DMS79 treated with DMSO at 0.1 percent for 48 hours (cell line): ENCODE data around the gene YKT6.
"Not testable (repeated sequence)": the region's sequence is repeated elsewhere in the genome, so short reads cannot be mapped to it uniquely, and the experiment has no call there.

Experiments
- DNase-seq: peaks from one replicate; lab custom pipeline; 2025; lab: John Stamatoyannopoulos, UW

The YKT6 gene

DNA sequence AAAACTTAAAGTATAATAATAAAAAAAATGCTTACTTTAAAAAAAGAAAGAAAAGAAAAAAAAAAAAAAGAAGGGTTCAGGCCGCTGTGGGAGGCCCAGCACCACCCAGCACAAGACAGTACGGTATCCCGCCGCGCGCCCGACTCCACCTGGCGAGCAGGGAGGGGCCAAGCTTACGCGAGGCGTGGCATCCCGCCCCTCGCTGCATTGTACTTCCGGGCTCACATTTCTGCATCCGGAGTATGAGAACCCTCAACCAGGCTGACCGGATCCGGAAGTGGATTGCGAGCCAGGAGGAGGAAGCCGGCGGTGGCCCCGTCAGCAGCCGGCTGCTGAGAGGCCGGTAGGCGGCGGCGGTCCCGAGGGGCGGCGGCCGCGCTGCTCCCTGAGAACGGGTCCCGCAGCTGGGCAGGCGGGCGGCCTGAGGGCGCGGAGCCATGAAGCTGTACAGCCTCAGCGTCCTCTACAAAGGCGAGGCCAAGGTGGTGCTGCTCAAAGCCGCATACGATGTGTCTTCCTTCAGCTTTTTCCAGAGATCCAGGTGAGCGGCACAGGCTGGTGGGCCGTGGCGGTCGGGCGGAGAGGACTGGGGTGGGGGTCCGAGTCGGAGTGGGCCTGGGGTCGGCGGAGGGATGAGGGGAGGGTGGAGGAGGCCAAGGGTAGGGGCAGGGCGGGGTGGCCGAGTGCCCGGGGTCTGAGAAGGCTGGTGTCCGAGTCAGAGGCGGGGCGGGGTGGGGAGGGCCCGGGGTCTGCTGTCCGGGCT, at the start of gene YKT6:
Gene YKT6 (plus strand): TSS at position 280 of the 763 bp plus-strand sequence. CDS start 158 bp downstream, at position 438.
- peak; percentile 99 for DNase-seq

GRCh38 chr7:44151956-44152355, 48.8 kb upstream of the YKT6 start:
- DNase-seq = no peak

- no peak for DNase-seq
Measured at GRCh38 chr7:44152971-44153947, 47.5 kb upstream of the YKT6 start.

DNA sequence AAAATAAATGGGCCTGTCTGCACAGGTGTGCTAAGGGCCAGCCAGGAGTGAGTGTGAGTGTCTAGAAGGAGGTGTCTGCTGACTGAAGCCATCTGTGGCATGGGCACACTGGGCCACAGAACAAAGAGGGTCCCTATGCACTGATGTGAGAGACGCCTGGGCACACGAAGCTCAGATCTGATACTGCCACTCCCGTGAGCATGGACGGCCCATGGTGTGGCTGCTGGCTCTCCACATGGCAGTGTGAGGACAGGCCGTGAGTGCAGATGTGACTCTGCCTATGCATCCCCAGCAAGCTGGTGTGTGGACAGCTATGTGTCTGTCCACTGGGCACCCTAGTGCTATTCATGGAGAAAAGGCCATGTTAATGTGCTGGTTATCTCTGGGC, 46.8 kb upstream of the YKT6 start:
- no peak for DNase-seq

GRCh38 chr7:44154703-44155102, 46.1 kb upstream of the YKT6 start:
- no peak for DNase-seq

GRCh38 chr7:44155191-44156185, 45.3 kb upstream of the YKT6 start:
- DNase-seq = no peak

DNA sequence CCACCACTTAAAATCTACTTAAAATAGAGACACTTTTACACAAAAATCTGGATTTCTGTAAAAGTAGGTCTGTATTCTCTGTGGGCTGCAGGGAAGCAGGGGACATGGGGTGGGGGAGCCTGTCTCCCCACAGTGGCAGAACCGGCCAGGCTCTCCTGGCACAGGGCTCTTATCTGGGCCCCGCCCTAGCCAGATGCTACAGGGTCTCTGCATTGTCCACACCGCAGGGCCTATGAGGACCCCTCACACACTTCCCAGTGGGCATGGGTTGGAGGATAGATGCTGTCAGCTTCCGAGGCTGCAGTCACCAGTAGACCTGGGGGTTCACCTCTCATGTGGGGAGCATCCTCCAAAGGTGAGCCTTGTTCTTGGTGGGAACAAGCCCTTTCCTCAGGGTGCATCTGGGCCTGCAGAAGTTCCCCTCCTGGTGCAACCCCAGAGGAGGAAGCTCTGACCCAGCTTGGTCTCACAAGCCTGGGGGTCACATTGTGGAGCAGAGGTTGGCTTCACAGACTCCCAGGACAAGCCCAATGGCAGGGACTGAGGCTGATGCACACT, 44.2 kb upstream of the YKT6 start:
- no peak for DNase-seq

DNA sequence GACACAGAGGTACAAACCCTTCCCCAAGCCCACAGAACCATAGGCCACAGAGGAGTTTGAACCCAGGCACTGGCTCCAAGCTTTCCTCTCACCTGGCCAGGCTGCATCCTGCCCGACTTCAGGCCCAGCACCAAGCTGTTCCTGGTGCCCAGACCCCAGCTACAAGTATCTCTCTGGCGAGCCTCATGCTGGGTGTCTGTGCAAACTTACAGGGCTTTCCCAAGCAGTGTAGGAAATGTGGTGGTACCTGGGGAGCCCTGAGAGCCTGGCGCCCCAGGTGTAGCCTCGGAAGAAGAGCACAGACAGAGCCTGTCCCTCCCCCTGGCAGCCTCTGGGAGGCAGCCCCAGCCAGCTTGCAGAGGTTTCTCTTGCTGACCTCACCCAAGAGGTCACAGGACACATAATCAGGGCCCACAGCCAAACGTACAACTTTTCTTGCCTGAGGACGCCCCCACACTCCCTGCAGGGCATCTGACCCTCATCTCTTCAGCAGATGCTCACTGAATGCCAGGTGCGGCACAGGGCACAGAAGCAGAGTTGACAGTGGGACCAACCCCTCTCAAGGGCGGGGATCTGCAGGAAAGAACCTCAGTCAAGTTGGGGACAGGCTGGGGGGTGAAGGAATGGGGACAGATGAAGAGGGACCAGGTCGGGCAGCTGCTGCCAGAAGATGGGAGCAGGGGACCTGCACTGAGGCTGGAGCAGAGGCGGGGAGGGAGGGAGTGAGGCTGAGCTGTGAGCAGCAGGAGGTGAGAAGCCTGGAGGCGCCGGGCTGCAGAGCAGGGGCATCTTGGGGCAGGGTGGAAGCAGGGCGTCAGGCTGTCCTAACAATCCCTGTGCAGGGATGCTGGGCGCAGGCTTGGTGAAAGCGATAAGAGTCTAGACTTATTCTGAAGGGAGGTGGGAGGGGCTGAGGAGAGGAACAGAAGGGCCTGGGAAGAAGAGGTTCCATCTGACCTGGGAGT, 43.4 kb upstream of the YKT6 start:
- DNase-seq = no peak

- DNase-seq = no peak
Measured at GRCh38 chr7:44158096-44158872, 42.5 kb upstream of the YKT6 start.

GRCh38 chr7:44158873-44159631, 41.7 kb upstream of the YKT6 start:
- DNase-seq = no peak

- no peak for DNase-seq
Measured at GRCh38 chr7:44159824-44160630, 40.8 kb upstream of the YKT6 start.

DNA sequence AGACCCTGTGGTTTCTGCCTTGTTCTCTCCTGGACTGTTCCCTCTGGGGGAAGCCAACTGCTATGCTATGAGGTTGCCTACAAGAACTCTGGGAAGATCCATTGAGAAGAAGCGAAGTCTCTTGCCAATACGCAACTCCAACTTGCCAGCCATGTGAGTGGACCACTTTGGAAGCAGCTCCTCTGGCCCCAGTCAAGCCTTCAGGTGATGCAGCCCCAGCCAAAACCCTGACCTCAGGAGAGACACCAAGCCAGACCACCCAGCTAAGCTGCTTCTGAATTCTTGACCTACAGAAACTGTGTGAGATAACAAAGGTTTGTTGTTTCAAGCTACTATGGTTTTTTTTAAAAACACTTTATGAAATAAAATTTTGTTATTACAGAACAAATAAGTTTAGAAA, 39.4 kb upstream of the YKT6 start:
- no peak for DNase-seq

- no peak for DNase-seq
Measured at GRCh38 chr7:44162179-44162578, 38.6 kb upstream of the YKT6 start.

DNA sequence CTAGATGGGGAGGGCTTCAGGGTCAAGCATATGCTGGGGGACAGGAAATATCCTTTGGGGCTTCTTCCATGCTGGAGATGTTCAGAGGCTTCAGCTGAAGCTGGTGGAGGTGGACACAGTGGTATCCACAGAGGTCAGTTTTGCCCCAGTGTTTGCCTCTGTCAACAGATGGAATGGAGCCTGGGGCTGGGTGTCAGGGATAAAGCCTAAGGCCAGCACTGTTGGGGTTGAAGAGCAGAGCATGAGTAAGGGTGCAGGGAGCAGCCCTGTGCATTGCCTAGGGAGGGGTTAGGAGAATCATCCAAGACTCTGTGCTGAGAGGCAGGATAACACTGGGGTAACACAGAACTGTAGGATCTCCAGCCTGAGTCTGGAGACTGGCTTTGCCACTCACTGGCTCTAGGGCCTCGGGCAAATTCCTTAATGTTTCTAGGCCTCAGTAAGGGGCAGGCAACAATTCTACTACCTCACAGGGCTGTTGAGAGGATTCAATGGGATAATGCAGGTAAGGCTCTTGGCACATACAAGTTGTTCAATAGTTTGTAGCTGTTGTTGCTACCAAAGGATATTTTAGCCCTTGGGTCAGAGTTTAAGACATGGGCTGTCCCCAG, 37.9 kb upstream of the YKT6 start:
- no peak for DNase-seq

GRCh38 chr7:44163591-44163990, 37.2 kb upstream of the YKT6 start:
- DNase-seq = peak; percentile 78

DNA sequence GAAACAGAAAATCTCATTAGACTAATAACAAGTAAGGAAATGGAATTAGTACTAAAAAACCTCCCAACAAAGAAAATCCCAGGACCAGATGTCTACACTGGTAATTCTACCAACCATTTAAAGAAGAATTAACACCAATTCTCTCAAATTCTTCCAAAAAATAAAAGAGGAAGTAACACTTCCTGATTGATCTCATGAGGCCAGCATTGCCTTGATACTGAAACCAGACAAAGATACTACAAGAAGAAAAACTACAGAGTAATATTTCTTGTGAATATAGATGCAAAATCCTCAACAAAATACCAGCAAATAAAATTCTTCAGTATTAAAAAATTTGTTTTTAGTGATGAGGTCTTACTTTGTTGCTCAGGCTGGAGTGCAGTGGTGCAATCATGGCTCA, 32.9 kb upstream of the YKT6 start:
- no peak for DNase-seq

DNA sequence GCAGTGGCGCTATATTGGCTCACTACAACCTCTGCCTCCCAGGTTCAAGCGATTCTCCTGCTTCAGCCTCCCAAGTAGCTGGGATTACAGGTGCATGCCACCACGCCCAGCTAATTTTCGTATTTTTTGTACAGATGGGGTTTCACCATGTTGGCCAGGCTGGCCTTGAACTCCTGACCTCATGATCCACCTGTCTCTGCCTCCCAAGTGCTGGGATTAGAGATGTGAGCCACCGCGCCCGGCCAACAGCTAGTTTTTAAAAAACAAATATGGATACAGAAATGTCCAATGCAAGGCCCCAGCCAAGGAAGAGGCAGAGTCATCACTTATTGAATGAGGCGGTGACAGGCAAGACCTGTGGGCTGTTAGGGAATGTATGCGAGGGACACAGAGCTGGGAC, 28.9 kb upstream of the YKT6 start:
- DNase-seq = not testable (repeated sequence)
